K562 (cell line): ENCODE results near the gene KIF17.

Source experiments
- ATF2 ChIP-seq: sonication (generic); formaldehyde crosslinking; IDR thresholded peaks from 2 replicates; pipeline ENCODE4 v1.8.1; 2022; ENCODE audit warnings: missing genetic modification reagents
- CHD1 ChIP-seq: fragments of 200-600 bp; sonication (generic); IDR thresholded peaks from one replicate; pipeline ENCODE4 v1.6.1; 2012; ENCODE audit warnings: mild to moderate bottlenecking, moderate library complexity, low read length, inconsistent platforms
- FOS ChIP-seq: IDR thresholded peaks from 3 replicates; pipeline ENCODE4 v1.6.1; 2011; ENCODE audit not compliant: insufficient read length; ENCODE audit errors: extremely low read depth
- FOXA3 ChIP-seq, 2 experiments: fragments of 450-650 bp in 1 of 2; sonication (generic) in 1 of 2; formaldehyde crosslinking; IDR thresholded peaks in 1 of 2; conservative IDR thresholded peaks in 1 of 2; 2 replicates each; pipeline versions ENCODE4 v1.4.0 to v1.8.0; 2020 to 2022; ENCODE audit warnings: mild to moderate bottlenecking in 2 of 2, missing genetic modification reagents in 1 of 2
- HNRNPL ChIP-seq: fragments of 200-400 bp; formaldehyde crosslinking; IDR thresholded peaks from 2 replicates; pipeline ENCODE4 v1.6.1; 2017; ENCODE audit warnings: low read depth, mild to moderate bottlenecking, low read length
- KAT2B ChIP-seq: IDR thresholded peaks from one replicate; pipeline ENCODE4 v1.6.1; 2012; ENCODE audit warnings: low read depth, mild to moderate bottlenecking, control low read depth, inconsistent platforms, low read length, moderate library complexity
- MTA1 ChIP-seq: fragments of 450-650 bp; IDR thresholded peaks from 2 replicates; pipeline ENCODE4 v1.6.1; 2017; ENCODE audit warnings: borderline replicate concordance
- POLR2A ChIP-seq: fragments of 450-650 bp; conservative IDR thresholded peaks from 2 replicates; pipeline ENCODE4 v1.6.1; 2016
- SREBF1 ChIP-seq: fragments of 150-350 bp; IDR thresholded peaks from 2 replicates; pipeline ENCODE4 v1.6.1; 2014; ENCODE audit warnings: antibody characterized with exemption, low read depth, low read length, borderline replicate concordance
- ZFP30 ChIP-seq: fragments of 250-450 bp; sonication (Bioruptor Pico); IDR thresholded peaks from 2 replicates; pipeline ENCODE4 v1.8.0; 2022; ENCODE audit warnings: moderate library complexity, mild to moderate bottlenecking, inconsistent platforms, borderline replicate concordance
- ZNF609 ChIP-seq: sonication (generic); formaldehyde crosslinking; IDR thresholded peaks from 2 replicates; pipeline ENCODE4 v1.8.1; 2023; ENCODE audit warnings: missing genetic modification reagents, mild to moderate bottlenecking, borderline replicate concordance
- TF ChIP-seq, protein P1 (sequence below): sonication (generic); formaldehyde crosslinking; IDR thresholded peaks from 2 replicates; pipeline ENCODE4 v1.8.1; 2023; ENCODE audit warnings: mild to moderate bottlenecking, missing genetic modification reagents

DNA sequence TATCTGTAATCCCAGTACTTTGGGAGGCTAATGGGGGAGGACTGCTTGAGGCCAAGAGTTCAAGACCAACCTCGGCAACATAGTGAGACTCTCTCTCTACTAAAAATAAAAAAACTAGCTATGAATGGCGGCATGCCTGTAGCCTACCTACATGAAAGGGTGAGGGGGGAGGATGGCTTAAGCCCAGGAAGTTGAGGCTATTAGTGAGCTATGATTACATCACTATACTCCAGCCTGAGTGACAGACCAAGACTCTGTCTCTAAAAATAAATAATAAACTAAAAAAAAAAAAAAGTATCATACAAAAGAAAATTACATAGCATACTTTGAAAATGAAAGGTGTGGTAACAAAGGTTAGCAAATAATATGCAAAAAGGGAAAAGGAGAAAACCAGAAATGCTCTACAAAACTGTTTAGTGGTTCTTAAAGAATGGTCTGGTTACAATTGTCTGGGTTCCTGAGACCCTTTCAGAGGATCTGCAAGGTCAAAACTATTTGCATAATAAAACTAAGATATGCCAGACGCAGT, 33.7 kb upstream of the KIF17 start:
- TF ChIP-seq, protein P1, sequence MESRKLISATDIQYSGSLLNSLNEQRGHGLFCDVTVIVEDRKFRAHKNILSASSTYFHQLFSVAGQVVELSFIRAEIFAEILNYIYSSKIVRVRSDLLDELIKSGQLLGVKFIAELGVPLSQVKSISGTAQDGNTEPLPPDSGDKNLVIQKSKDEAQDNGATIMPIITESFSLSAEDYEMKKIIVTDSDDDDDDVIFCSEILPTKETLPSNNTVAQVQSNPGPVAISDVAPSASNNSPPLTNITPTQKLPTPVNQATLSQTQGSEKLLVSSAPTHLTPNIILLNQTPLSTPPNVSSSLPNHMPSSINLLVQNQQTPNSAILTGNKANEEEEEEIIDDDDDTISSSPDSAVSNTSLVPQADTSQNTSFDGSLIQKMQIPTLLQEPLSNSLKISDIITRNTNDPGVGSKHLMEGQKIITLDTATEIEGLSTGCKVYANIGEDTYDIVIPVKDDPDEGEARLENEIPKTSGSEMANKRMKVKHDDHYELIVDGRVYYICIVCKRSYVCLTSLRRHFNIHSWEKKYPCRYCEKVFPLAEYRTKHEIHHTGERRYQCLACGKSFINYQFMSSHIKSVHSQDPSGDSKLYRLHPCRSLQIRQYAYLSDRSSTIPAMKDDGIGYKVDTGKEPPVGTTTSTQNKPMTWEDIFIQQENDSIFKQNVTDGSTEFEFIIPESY (CRISPR knock-in tag), result no peak
- TF ChIP-seq FOXA3 (CRISPR knock-in tag; conservative IDR thresholded peaks at IDR 0.05 in 1 of 2, IDR thresholded peaks at IDR 0.05 in 1 of 2) (no peak), CHD1 (no peak), FOS (no peak), ZNF609 (CRISPR knock-in tag) (no peak), KAT2B (no peak), POLR2A (no peak), MTA1 (no peak), ATF2 (CRISPR knock-in tag) (no peak), HNRNPL (no peak), SREBF1 (no peak), ZFP30 (CRISPR knock-in tag) (no peak)
